HepG2 (cell line): ENCODE data around the gene GNG3.
"Not testable (repeated sequence)": the region's sequence is repeated elsewhere in the genome, so short reads cannot be mapped to it uniquely, and the experiment has no call there.

ENCODE experiments used
- ASH2L ChIP-seq: fragments of 300-600, 200-600 bp; sonication (generic); IDR thresholded peaks from 2 replicates; pipeline ENCODE4 v1.7.0; 2017; ENCODE audit warnings: low read depth, mild to moderate bottlenecking, moderate library complexity, mixed read lengths, low read length; ENCODE audit not compliant: insufficient read length
- KLF16 ChIP-seq, 2 experiments: sonication (generic) in 1 of 2; formaldehyde crosslinking in 1 of 2; IDR thresholded peaks; 2 replicates each; pipeline versions ENCODE4 v1.6.1 to v1.8.0; 2016 to 2023; ENCODE audit warnings: missing genetic modification reagents in 2 of 2, missing compliant biosample characterization in 1 of 2
- MAZ ChIP-seq, 2 experiments: sonication (generic) in 1 of 2; formaldehyde crosslinking in 1 of 2; IDR thresholded peaks; 2 replicates each; pipeline versions ENCODE4 v1.5.0 to v1.6.1; 2012 to 2020; ENCODE audit warnings: low read depth in 2 of 2, mild to moderate bottlenecking in 2 of 2, borderline replicate concordance in 1 of 2, improper control_type of control experiment in 1 of 2, low read length in 1 of 2, missing genetic modification reagents in 1 of 2, moderate library complexity in 1 of 2
- PRMT3 ChIP-seq: sonication (generic); formaldehyde crosslinking; IDR thresholded peaks from 2 replicates; pipeline ENCODE4 v1.8.1; 2022; ENCODE audit warnings: low read depth, mild to moderate bottlenecking, moderate library complexity, missing genetic modification reagents, borderline replicate concordance
- SP1 ChIP-seq, 2 experiments: fragments of 450-650 bp in 1 of 2; sonication (generic) in 1 of 2; formaldehyde crosslinking in 1 of 2; IDR thresholded peaks; 2 replicates each; pipeline versions ENCODE4 v1.4.0 to v1.6.1; 2016 to 2020; ENCODE audit warnings: missing genetic modification reagents in 1 of 2
- TERF1 ChIP-seq: sonication (generic); formaldehyde crosslinking; IDR thresholded peaks from 2 replicates; pipeline ENCODE4 v1.8.0; 2022; ENCODE audit warnings: mild to moderate bottlenecking, missing genetic modification reagents, moderate library complexity
- XRCC5 ChIP-seq: fragments of 200-400 bp; formaldehyde crosslinking; optimal IDR thresholded peaks from 2 replicates; pipeline ENCODE3; 2017; ENCODE audit warnings: mild to moderate bottlenecking, low read length
- YEATS2 ChIP-seq: sonication (generic); formaldehyde crosslinking; IDR thresholded peaks from 2 replicates; pipeline ENCODE4 v1.4.0; 2020; ENCODE audit warnings: missing genetic modification reagents, borderline replicate concordance
- ZNF335 ChIP-seq: sonication (generic); formaldehyde crosslinking; IDR thresholded peaks from 2 replicates; pipeline ENCODE4 v1.4.0; 2020; ENCODE audit warnings: missing genetic modification reagents
- TF ChIP-seq, protein P1 (sequence below): sonication (generic); formaldehyde crosslinking; IDR thresholded peaks from 2 replicates; pipeline ENCODE4 v1.5.1; 2020; ENCODE audit warnings: mild to moderate bottlenecking, missing genetic modification reagents, moderate library complexity
- TF ChIP-seq, protein P2 (sequence below): sonication (generic); formaldehyde crosslinking; IDR thresholded peaks from 2 replicates; pipeline ENCODE4 v1.5.0; 2020; ENCODE audit warnings: mild to moderate bottlenecking, missing genetic modification reagents, moderate library complexity

DNA sequence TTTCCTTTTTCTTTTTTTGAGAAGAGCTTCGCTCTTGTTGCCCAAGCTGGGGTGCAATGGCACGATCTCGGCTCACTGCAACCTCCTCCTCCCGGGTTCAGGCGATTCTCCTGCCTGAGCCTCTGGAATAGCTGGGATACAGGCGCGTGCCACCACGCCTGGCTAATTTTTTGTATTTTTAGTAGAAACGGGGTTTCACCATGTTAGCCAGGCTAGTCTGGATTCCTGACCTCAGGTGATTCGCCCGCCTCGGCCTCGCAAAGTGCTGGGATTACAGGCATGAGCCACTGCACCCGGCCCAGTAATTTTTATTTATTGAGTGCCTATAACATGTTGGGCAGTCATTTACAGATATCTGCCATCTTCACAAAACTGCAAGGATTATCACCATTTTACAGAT lies 22.6 kb downstream of the GNG3 start:
- TF ChIP-seq, protein P1, sequence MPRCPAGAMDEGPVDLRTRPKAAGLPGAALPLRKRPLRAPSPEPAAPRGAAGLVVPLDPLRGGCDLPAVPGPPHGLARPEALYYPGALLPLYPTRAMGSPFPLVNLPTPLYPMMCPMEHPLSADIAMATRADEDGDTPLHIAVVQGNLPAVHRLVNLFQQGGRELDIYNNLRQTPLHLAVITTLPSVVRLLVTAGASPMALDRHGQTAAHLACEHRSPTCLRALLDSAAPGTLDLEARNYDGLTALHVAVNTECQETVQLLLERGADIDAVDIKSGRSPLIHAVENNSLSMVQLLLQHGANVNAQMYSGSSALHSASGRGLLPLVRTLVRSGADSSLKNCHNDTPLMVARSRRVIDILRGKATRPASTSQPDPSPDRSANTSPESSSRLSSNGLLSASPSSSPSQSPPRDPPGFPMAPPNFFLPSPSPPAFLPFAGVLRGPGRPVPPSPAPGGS (CRISPR knock-in tag): not testable (repeated sequence)
- TF ChIP-seq, protein P2, sequence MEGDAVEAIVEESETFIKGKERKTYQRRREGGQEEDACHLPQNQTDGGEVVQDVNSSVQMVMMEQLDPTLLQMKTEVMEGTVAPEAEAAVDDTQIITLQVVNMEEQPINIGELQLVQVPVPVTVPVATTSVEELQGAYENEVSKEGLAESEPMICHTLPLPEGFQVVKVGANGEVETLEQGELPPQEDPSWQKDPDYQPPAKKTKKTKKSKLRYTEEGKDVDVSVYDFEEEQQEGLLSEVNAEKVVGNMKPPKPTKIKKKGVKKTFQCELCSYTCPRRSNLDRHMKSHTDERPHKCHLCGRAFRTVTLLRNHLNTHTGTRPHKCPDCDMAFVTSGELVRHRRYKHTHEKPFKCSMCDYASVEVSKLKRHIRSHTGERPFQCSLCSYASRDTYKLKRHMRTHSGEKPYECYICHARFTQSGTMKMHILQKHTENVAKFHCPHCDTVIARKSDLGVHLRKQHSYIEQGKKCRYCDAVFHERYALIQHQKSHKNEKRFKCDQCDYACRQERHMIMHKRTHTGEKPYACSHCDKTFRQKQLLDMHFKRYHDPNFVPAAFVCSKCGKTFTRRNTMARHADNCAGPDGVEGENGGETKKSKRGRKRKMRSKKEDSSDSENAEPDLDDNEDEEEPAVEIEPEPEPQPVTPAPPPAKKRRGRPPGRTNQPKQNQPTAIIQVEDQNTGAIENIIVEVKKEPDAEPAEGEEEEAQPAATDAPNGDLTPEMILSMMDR (CRISPR knock-in tag): not testable (repeated sequence)
- not testable (repeated sequence) for TF ChIP-seq KLF16 (CRISPR knock-in tag; IDR thresholded peaks at IDR 0.05); TERF1; XRCC5; MAZ (IDR thresholded peaks at IDR 0.05; ENCODE audit: borderline replicate concordance, low read depth, low read length); MAZ (CRISPR knock-in tag; IDR thresholded peaks at IDR 0.05; ENCODE audit: low read depth); ASH2L; YEATS2; ZNF335 (CRISPR knock-in tag); SP1 (IDR thresholded peaks at IDR 0.05); SP1 (CRISPR knock-in tag; IDR thresholded peaks at IDR 0.05); PRMT3 (CRISPR knock-in tag)
